ENCODE measurements around the gene PDLIM1.

DNA sequence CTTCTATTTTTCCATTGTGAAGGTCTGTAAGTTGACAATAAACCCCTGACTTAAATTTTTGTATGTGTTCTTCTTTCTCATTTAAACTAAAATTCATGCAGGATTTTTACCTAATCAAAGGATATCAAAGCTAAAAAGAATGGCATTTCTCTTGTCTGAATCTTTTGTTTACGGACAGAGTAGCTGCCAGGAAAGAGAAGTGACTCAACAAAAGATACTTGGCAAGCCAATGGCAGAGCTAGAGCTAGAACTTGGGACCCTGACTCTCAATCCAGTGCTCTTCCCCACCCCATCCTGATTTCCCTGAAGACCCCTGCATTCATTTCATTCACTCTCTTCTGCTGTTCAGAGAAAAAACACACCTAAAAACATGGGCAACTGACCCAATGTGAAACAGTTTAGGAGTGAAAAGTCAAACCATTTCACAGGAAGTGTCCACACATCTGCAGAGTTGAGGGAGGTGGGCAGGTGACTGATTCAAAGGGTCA is 40.2 kb upstream of the PDLIM1 start:
- TF ChIP-seq, protein P1, sequence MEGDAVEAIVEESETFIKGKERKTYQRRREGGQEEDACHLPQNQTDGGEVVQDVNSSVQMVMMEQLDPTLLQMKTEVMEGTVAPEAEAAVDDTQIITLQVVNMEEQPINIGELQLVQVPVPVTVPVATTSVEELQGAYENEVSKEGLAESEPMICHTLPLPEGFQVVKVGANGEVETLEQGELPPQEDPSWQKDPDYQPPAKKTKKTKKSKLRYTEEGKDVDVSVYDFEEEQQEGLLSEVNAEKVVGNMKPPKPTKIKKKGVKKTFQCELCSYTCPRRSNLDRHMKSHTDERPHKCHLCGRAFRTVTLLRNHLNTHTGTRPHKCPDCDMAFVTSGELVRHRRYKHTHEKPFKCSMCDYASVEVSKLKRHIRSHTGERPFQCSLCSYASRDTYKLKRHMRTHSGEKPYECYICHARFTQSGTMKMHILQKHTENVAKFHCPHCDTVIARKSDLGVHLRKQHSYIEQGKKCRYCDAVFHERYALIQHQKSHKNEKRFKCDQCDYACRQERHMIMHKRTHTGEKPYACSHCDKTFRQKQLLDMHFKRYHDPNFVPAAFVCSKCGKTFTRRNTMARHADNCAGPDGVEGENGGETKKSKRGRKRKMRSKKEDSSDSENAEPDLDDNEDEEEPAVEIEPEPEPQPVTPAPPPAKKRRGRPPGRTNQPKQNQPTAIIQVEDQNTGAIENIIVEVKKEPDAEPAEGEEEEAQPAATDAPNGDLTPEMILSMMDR (IDR thresholded peaks at IDR 0.05; ENCODE audit: low read length): no peak
- TF ChIP-seq EZH2 (optimal IDR thresholded peaks at IDR 0.05; ENCODE audit: low read depth, low read length) (no peak), EZH2phosphoT487 (IDR thresholded peaks at IDR 0.05; ENCODE audit: low read length) (no peak)
